Naive thymus-derived CD4-positive, alpha-beta T cell (primary cell): ENCODE data around the gene PCBP2. TPM values are rescaled to one million over a fixed set of nuclear protein-coding genes. Genes with fewer than 3 reads are reported as not detected.

Source experiments
- ATAC-seq: fragments of 150-1000 bp; cut with Tn5 transposase; 2 replicates; pipeline ENCODE4 v1.10.0; 2021; ENCODE audit warnings: mild to moderate bottlenecking, moderate library complexity
- CTCF ChIA-PET: fragments of 350-600 bp; sonication (Branson Sonifier 250); formaldehyde crosslinking; loops from one replicate; lab custom pipeline; 2021; ENCODE audit warnings: antibody characterized with exemption; lab: Charles Lee
- POLR2A ChIA-PET: fragments of 350-600 bp; sonication (Branson Sonifier 250); formaldehyde crosslinking; loops from one replicate; lab custom pipeline; 2021; ENCODE audit warnings: antibody characterized with exemption, inconsistent platforms; lab: Charles Lee
- DNase-seq, 9 donors: peaks; one replicate each; pipeline versions ENCODE4 v3.0.0 to v3.0.0-alpha.2; 2020 to 2022; ENCODE audit warnings: mixed read lengths in 1 of 9
- H3K27ac ChIP-seq: one replicate; pipeline ENCODE4 v1.7.0; 2013; ENCODE audit warnings: mild to moderate bottlenecking, low read depth, low read length, moderate library complexity
- H3K27me3 ChIP-seq, 2 donors: one replicate each; pipeline ENCODE4 v1.7.0; 2013; ENCODE audit warnings: low read length in 2 of 2, mild to moderate bottlenecking in 2 of 2, moderate library complexity in 2 of 2; ENCODE audit not compliant: control insufficient read depth in 2 of 2, insufficient read depth in 2 of 2
- H3K36me3 ChIP-seq, 3 experiments: 1 replicate in 2 of 3; 2 replicates in 1 of 3; pipeline ENCODE4 v1.7.0; 2013; ENCODE audit warnings: low read length in 3 of 3, mild to moderate bottlenecking in 3 of 3, moderate library complexity in 1 of 3; ENCODE audit not compliant: insufficient read depth in 3 of 3, control insufficient read depth in 2 of 3
- H3K4me1 ChIP-seq, 2 donors: one replicate each; pipeline ENCODE4 v1.7.0; 2013; ENCODE audit warnings: low read length in 2 of 2, mild to moderate bottlenecking in 2 of 2, moderate library complexity in 1 of 2; ENCODE audit not compliant: control insufficient read depth in 2 of 2, insufficient read depth in 2 of 2
- H3K4me3 ChIP-seq: 2 replicates; pipeline ENCODE4 v1.7.0; 2013; ENCODE audit warnings: mild to moderate bottlenecking, low read length
- H3K9me3 ChIP-seq, 3 experiments: 1 replicate in 2 of 3; 2 replicates in 1 of 3; pipeline ENCODE4 v1.7.0; 2013; ENCODE audit warnings: low read length in 3 of 3; ENCODE audit not compliant: control insufficient read depth in 2 of 3
- H3K27ac Mint-ChIP-seq, 9 donors: one replicate each; pipeline ENCODE4 v1.8.0; 2020 to 2022; ENCODE audit warnings: mixed read lengths in 9 of 9, mild to moderate bottlenecking in 8 of 9, moderate library complexity in 5 of 9, inconsistent platforms in 2 of 9
- H3K27me3 Mint-ChIP-seq, 5 donors: one replicate each; pipeline ENCODE4 v1.8.0; 2021 to 2022; ENCODE audit warnings: mixed read lengths in 5 of 5, mild to moderate bottlenecking in 1 of 5
- H3K36me3 Mint-ChIP-seq, 5 donors: one replicate each; pipeline ENCODE4 v1.8.0; 2020 to 2022; ENCODE audit warnings: mixed read lengths in 5 of 5, mild to moderate bottlenecking in 3 of 5, inconsistent platforms in 1 of 5
- H3K4me1 Mint-ChIP-seq, 7 donors: one replicate each; pipeline ENCODE4 v1.8.0; 2020 to 2022; ENCODE audit warnings: mixed read lengths in 7 of 7, mild to moderate bottlenecking in 3 of 7, inconsistent platforms in 1 of 7
- H3K4me3 Mint-ChIP-seq, 10 donors: one replicate each; pipeline ENCODE4 v1.8.0; 2020 to 2022; ENCODE audit warnings: mild to moderate bottlenecking in 10 of 10, mixed read lengths in 10 of 10, moderate library complexity in 6 of 10, inconsistent platforms in 2 of 10
- H3K9me3 Mint-ChIP-seq, 11 donors: one replicate each; pipeline ENCODE4 v1.8.0; 2020 to 2022; ENCODE audit warnings: mixed read lengths in 11 of 11, mild to moderate bottlenecking in 4 of 11, inconsistent platforms in 1 of 11, moderate library complexity in 1 of 11
- intact Hi-C, 2 donors: fragments of 100-400 bp; cut with micrococcal nuclease; formaldehyde crosslinking; loops; one replicate each; pipeline ENCODE4 v1.15.1; 2023
- polyA plus RNA-seq, 2 donors: library from polyadenylated mRNA; unstranded; fragments of 300-500 nt; fragmentation: Illumina TruSeq; gene quantifications; one replicate each; pipeline ENCODE4 v1.2.3, GENCODE V29; 2021
- total RNA-seq, 6 experiments: library from RNA in 5 of 6; stranded (reverse) in 5 of 6; gene quantifications; 1 replicate in 5 of 6; 2 replicates in 1 of 6; pipeline ENCODE4 v1.2.3 and lab custom pipeline; 2021 to 2026

PCBP2 gene
- total and polyA plus RNA-seq, 7 experiments from 2014 or later, result 148 to 1,110 (median 912) TPM

DNA sequence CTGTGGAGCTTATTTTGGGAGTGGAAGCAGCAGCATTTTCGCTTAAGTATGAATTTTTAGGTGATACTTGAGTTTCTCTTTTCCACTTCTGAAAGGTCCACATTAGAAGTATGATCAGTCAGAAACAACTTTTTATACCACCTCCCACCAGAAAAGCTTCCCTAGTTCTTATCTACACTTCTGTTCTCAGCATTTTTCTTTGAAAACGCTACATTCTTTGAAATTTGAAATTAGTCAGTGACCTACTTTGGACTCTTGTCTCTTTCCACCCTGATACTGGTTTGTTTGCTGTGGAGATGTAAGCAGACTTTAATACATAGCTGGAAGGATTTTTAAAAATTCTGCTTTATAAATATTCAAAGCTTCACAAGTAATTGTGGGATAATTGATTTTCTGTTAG, 22.2 kb downstream of the PCBP2 start:
- H3K27ac ChIP-seq, result peak overlapping the region; percentile 26
- Mint-ChIP-seq H3K4me1 (peaks cover 15 to 58% (median 46%) of the 10 kb centered on the region in 7 donors), H3K27ac (peak overlapping the region; percentile 18 to 90 (median 72)), H3K36me3 (peaks cover 19 to 43% (median 30%) of the 10 kb centered on the region in 5 donors), H3K9me3 (peaks cover 0 to 3% (median 0%) of the 10 kb centered on the region in 11 donors), H3K4me3 (peak overlapping the region in 1 of 10 donors; percentile 9), H3K27me3 (no peaks in the 10 kb centered on the region)
- POLR2A ChIA-PET, result interaction anchor here (0.6 to 1.9 kb wide), 8 partner anchors 8 to 87 kb away, joined by 3 to 8 read pairs (median 4); partner anchors contain the start of gene TARBP2
- no peak overlapping the region for H3K4me3 ChIP-seq
- intact Hi-C loops, result no loop called here
- CTCF ChIA-PET, result interaction anchor here (1.0 to 7.5 kb wide), 6 partner anchors 9 to 126 kb away, joined by 3 to 36 read pairs (median 3); partner anchors contain the start of gene MAP3K12
- ATAC-seq, result no peak
- H3K9me3 ChIP-seq, result no peaks in the 10 kb centered on the region
- H3K27me3 ChIP-seq, result no peaks in the 10 kb centered on the region
- peaks cover 8 to 10% of the 10 kb centered on the region in 2 donors for H3K4me1 ChIP-seq
- H3K36me3 ChIP-seq, result peaks cover 51 to 95% (median 52%) of the 10 kb centered on the region in 3 experiments
- no peak for DNase-seq

DNA sequence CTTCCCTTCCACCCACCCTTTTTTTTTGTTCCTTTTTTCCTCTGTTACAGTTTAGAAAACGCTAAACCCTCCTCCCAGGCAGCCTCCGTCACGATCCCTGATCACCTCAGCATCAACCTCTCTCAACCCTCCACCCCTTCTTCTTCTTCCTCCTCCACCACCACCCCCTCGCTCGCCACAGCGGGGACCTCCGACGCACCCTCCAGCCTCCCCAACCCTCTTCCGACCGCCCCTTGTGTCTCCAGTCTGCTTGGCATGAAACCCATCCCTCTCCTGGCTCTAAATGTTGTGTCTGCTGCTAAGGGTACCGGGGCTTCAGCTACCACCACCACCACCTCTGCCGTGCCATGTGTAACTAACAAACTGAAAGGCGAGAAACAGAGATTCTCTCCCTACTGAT, 22.9 kb downstream of the PCBP2 start:
- intact Hi-C loops, result no loop called here
- Histone ChIP-seq H3K9me3 (no peaks in the 10 kb centered on the region), H3K4me1 (peaks cover 8 to 10% of the 10 kb centered on the region in 2 donors), H3K27me3 (no peaks in the 10 kb centered on the region), H3K4me3 (no peak overlapping the region), H3K27ac (peak overlapping the region; percentile 7), H3K36me3 (peaks cover 53 to 93% (median 54%) of the 10 kb centered on the region in 3 experiments)
- H3K27ac Mint-ChIP-seq, result peak overlapping the region; percentile 33 to 90 (median 67)
- peak; percentile 39 for ATAC-seq
- ChIA-PET CTCF (interaction anchor here (0.6 to 7.5 kb wide), 7 partner anchors 11 to 127 kb away, joined by 3 to 36 read pairs (median 3); no protein-coding TSS in a partner anchor), POLR2A (interaction anchor here (0.8 to 1.9 kb wide), 7 partner anchors 13 to 49 kb away, joined by 3 to 6 read pairs (median 4); partner anchors contain the start of gene TARBP2)
- peaks cover 0 to 3% (median 0%) of the 10 kb centered on the region in 11 donors for H3K9me3 Mint-ChIP-seq
- peaks cover 15 to 58% (median 48%) of the 10 kb centered on the region in 7 donors for H3K4me1 Mint-ChIP-seq
- no peaks in the 10 kb centered on the region for H3K27me3 Mint-ChIP-seq
- no peak for DNase-seq
- peaks cover 19 to 46% (median 30%) of the 10 kb centered on the region in 5 donors for H3K36me3 Mint-ChIP-seq
- H3K4me3 Mint-ChIP-seq, result peak overlapping the region in 5 of 10 donors; percentile 13 to 67 (median 25)

DNA sequence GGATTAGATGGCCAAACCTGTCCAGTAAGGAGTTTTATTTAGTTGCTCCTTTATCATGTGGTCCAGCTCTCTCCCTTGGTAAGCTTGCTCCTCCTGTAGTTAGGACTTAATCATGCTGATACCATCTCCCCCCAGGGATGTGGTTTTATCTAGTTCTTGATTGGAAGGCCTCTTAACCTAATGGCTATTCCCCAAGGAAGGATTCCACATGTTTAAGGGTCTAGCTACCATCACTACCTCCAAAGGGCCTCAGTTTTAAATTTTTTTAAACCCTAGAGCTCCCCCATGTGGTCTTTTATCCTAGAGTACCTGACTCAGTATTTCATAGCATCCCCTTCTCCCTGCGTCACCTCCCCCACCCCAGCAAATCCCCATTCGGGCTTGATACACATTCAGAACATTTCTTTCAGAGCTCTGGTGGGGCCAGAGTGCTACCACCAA, 24.9 kb downstream of the PCBP2 start:
- Histone ChIP-seq H3K9me3 (no peaks in the 10 kb centered on the region), H3K4me1 (peaks cover 8 to 10% of the 10 kb centered on the region in 2 donors), H3K27me3 (no peaks in the 10 kb centered on the region), H3K4me3 (no peak overlapping the region), H3K27ac (no peak overlapping the region), H3K36me3 (peaks cover 49 to 96% (median 49%) of the 10 kb centered on the region in 3 experiments)
- DNase-seq (peak in 2 of 9 donors; percentile 17 to 25), ATAC-seq (peak; percentile 40)
- peak overlapping the region in 6 of 9 donors; percentile 28 to 59 (median 50) for H3K27ac Mint-ChIP-seq
- H3K4me1 Mint-ChIP-seq, result peaks cover 11 to 49% (median 41%) of the 10 kb centered on the region in 7 donors
- no peaks in the 10 kb centered on the region for H3K27me3 Mint-ChIP-seq
- peaks cover 9 to 39% (median 22%) of the 10 kb centered on the region in 5 donors for H3K36me3 Mint-ChIP-seq
- no peak overlapping the region for H3K4me3 Mint-ChIP-seq
- ChIA-PET CTCF (interaction anchor here (0.8 to 7.5 kb wide), 3 partner anchors 23 to 156 kb away, joined by 3 to 36 read pairs (median 4); partner anchors contain the start of gene AAAS), POLR2A (interaction anchor here (0.7 to 4.0 kb wide), 4 partner anchors 12 to 32 kb away, joined by 3 to 14 read pairs (median 4); partner anchors contain the start of gene TARBP2)
- intact Hi-C loops, result loop anchor here (1.0 kb wide), 1 partner anchor 32 kb away; no protein-coding TSS in a partner anchor
- peaks cover 0 to 2% (median 0%) of the 10 kb centered on the region in 11 donors for H3K9me3 Mint-ChIP-seq

DNA sequence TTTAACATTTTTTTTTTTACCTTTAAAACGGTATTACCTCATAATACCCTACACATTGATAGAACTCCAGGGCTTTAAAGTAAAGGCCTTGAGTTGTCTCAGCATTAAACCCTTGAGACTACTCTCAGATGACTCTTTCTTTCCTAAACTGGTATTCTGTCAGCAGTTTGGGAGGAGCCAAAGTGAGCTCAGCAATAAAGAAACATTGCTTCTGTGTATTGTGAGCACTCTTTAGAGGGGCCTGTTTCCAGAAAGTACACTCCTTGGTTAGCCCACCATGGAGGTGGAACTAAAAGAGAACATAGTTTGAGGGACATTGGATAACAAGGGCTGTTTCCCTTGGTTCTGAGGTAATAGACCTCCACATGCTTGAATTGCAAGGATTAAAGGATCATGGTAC, 27.0 kb downstream of the PCBP2 start:
- no peaks in the 10 kb centered on the region for H3K27me3 Mint-ChIP-seq
- H3K36me3 Mint-ChIP-seq, result peaks cover 4 to 34% (median 17%) of the 10 kb centered on the region in 5 donors
- peaks cover 0 to 2% (median 0%) of the 10 kb centered on the region in 11 donors for H3K9me3 Mint-ChIP-seq
- peaks cover 10 to 40% (median 29%) of the 10 kb centered on the region in 7 donors for H3K4me1 Mint-ChIP-seq
- DNase-seq, result no peak
- peak overlapping the region in 1 of 9 donors; percentile 62 for H3K27ac Mint-ChIP-seq
- ATAC-seq, result no peak
- no peaks in the 10 kb centered on the region for H3K9me3 ChIP-seq
- CTCF ChIA-PET, result interaction anchor here (1.5 to 7.5 kb wide), 2 partner anchors 30 to 65 kb away, joined by 4 to 36 read pairs; no protein-coding TSS in a partner anchor
- intact Hi-C loops, result loop anchor here in 1 of 2 donors (2.0 kb wide), 1 partner anchor 14 kb away; no protein-coding TSS in a partner anchor
- POLR2A ChIA-PET, result interaction anchor here (0.6 to 5.4 kb wide), 4 partner anchors 10 to 31 kb away, joined by 3 to 47 read pairs (median 8); partner anchors contain the start of genes MAP3K12 and TARBP2
- H3K4me1 ChIP-seq, result peaks cover 2 to 7% of the 10 kb centered on the region in 2 donors
- H3K27me3 ChIP-seq, result no peaks in the 10 kb centered on the region
- peaks cover 31 to 96% (median 31%) of the 10 kb centered on the region in 3 experiments for H3K36me3 ChIP-seq
- H3K27ac ChIP-seq, result peak overlapping the region; percentile 43
- no peak overlapping the region for H3K4me3 ChIP-seq
- H3K4me3 Mint-ChIP-seq, result no peak overlapping the region

DNA sequence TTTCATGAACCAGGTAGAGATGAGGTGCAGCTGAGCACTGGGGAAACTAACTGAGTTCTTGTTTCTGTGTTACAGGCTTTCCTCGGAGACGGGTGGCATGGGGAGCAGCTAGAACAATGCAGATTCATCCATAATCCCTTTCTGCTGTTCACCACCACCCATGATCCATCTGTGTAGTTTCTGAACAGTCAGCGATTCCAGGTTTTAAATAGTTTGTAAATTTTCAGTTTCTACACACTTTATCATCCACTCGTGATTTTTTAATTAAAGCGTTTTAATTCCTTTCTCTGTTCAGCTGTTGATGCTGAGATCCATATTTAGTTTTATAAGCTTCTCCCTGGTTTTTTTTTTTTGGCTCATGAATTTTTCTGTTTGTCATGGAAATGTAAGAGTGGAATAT, 27.4 kb downstream of the PCBP2 start:
- Histone ChIP-seq H3K27ac (no peak overlapping the region), H3K27me3 (no peaks in the 10 kb centered on the region), H3K36me3 (peaks cover 27 to 95% (median 27%) of the 10 kb centered on the region in 3 experiments), H3K4me3 (no peak overlapping the region), H3K4me1 (peaks cover 0 to 2% of the 10 kb centered on the region in 2 donors), H3K9me3 (no peaks in the 10 kb centered on the region)
- POLR2A ChIA-PET, result interaction anchor here (0.6 to 5.4 kb wide), 4 partner anchors 10 to 49 kb away, joined by 3 to 47 read pairs (median 8); partner anchors contain the start of genes MAP3K12 and TARBP2
- Mint-ChIP-seq H3K4me3 (no peak overlapping the region), H3K4me1 (peaks cover 8 to 36% (median 24%) of the 10 kb centered on the region in 7 donors), H3K27me3 (no peaks in the 10 kb centered on the region), H3K27ac (peak overlapping the region in 1 of 9 donors; percentile 62), H3K9me3 (peaks cover 0 to 2% (median 0%) of the 10 kb centered on the region in 11 donors), H3K36me3 (peaks cover 4 to 29% (median 13%) of the 10 kb centered on the region in 5 donors)
- CTCF ChIA-PET, result interaction anchor here (1.5 to 7.5 kb wide), 2 partner anchors 29 to 65 kb away, joined by 4 to 36 read pairs; no protein-coding TSS in a partner anchor
- ATAC-seq (no peak), DNase-seq (no peak)
- intact Hi-C loops, result loop anchor here in 1 of 2 donors (2.0 kb wide), 1 partner anchor 13 kb away; no protein-coding TSS in a partner anchor
